ENCODE measurements around the gene NFAM1.

DNA sequence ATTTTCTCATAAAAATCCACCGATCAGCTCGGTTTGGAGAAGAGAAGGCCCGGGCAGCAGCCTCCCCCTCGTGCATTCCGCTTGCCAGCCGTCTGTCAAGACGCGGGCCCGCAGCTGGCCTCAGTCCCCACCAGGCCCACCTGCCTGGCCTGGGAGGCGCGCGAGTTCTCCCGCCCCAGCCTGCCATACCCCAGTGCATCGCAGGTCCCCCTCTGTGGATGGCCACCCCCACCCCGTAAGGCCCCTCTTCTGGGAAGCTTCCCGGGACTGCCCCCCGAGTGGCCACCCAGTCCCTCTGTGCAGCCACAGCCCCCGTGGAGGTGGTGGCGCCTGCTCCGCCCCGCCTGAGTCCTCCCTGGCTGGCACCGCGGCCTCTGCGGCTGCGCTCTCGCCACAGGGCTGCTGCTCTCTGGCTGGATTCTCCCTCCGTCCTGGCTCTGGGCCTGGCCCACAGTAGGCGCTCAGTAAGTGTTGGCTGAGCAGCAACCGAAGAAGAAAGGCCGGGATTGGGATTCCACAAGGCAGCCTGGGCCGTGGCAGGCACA, 87.8 kb downstream of the NFAM1 start:
- TF ChIP-seq EZH2 (IDR thresholded peaks at IDR 0.05; ENCODE audit: insufficient read depth, poor library complexity, severe bottlenecking) = no peak
- TF ChIP-seq EZH2phosphoT487 (IDR thresholded peaks at IDR 0.05; ENCODE audit: insufficient read depth, low read depth) = no peak
